Neuronal stem cell (in vitro differentiated cells): Measurements from ENCODE around the gene PDRG1. TPM values are rescaled to one million over a fixed set of nuclear protein-coding genes. Genes with fewer than 3 reads are reported as not detected.

Experiments used
- DNase-seq: peaks from one replicate; pipeline ENCODE4 v3.0.0-alpha.2; 2013; ENCODE audit warnings: low spot score
- H2AFZ ChIP-seq: one replicate; pipeline ENCODE4 v1.6.1; 2013; ENCODE audit warnings: mild to moderate bottlenecking, low read length, inconsistent platforms
- H2AK5ac ChIP-seq: 2 replicates; pipeline ENCODE4 v1.6.1; 2013; ENCODE audit warnings: low read depth, mild to moderate bottlenecking, inconsistent platforms, low read length, moderate library complexity, mixed read lengths
- H2BK120ac ChIP-seq: 2 replicates; pipeline ENCODE4 v1.6.1; 2013; ENCODE audit warnings: low read depth, mild to moderate bottlenecking, inconsistent platforms, low read length, moderate library complexity, mixed read lengths
- H2BK12ac ChIP-seq: one replicate; pipeline ENCODE4 v1.6.1; 2013; ENCODE audit warnings: low read length, inconsistent platforms
- H2BK15ac ChIP-seq: 2 replicates; pipeline ENCODE4 v1.6.1; 2013; ENCODE audit warnings: mild to moderate bottlenecking, low read length, inconsistent platforms, mixed read lengths
- H2BK5ac ChIP-seq: one replicate; pipeline ENCODE4 v1.6.1; 2013; ENCODE audit warnings: inconsistent platforms, mild to moderate bottlenecking, low read length, moderate library complexity
- H3K14ac ChIP-seq: one replicate; pipeline ENCODE4 v1.6.1; 2013; ENCODE audit warnings: low read length, inconsistent platforms
- H3K18ac ChIP-seq: 2 replicates; pipeline ENCODE4 v1.6.1; 2013; ENCODE audit warnings: low read length, inconsistent platforms
- H3K23ac ChIP-seq: 2 replicates; pipeline ENCODE4 v1.6.1; 2013; ENCODE audit warnings: low read depth, mild to moderate bottlenecking, mixed read lengths, low read length, inconsistent platforms; ENCODE audit not compliant: poor library complexity
- H3K27ac ChIP-seq: replicated peaks from 3 replicates; pipeline ENCODE4 v1.5.1; 2013; ENCODE audit warnings: low read length, inconsistent platforms
- H3K27me3 ChIP-seq, 3 experiments: 2 replicates each; pipeline ENCODE4 v1.6.1; 2013; ENCODE audit warnings: low read length in 3 of 3, mild to moderate bottlenecking in 2 of 3, inconsistent platforms in 1 of 3, low read depth in 1 of 3, mixed read lengths in 1 of 3, moderate library complexity in 1 of 3; ENCODE audit not compliant: control insufficient read depth in 3 of 3, insufficient read depth in 3 of 3
- H3K36me3 ChIP-seq, 2 donors: replicated peaks in 1 of 2; 2 replicates each; pipeline ENCODE4 v1.6.1; 2013; ENCODE audit warnings: low read length in 2 of 2; ENCODE audit not compliant: control insufficient read depth in 2 of 2, insufficient read depth in 2 of 2
- H3K4ac ChIP-seq: 2 replicates; pipeline ENCODE4 v1.6.1; 2013; ENCODE audit warnings: inconsistent platforms, mild to moderate bottlenecking, low read length, moderate library complexity
- H3K4me1 ChIP-seq, 2 donors: 1 replicate in 1 of 2; 2 replicates in 1 of 2; pipeline ENCODE4 v1.6.1; 2013; ENCODE audit warnings: low read length in 2 of 2, low read depth in 1 of 2; ENCODE audit not compliant: control insufficient read depth in 2 of 2, insufficient read depth in 1 of 2
- H3K4me2 ChIP-seq: one replicate; pipeline ENCODE4 v1.6.1; 2013; ENCODE audit warnings: mild to moderate bottlenecking, low read length, inconsistent platforms; ENCODE audit not compliant: insufficient read depth, poor library complexity, severe bottlenecking
- H3K4me3 ChIP-seq, 2 donors: 2 replicates each; pipeline ENCODE4 v1.5.1; 2013; ENCODE audit warnings: low read length in 2 of 2, mild to moderate bottlenecking in 2 of 2, inconsistent platforms in 1 of 2, moderate library complexity in 1 of 2
- H3K79me1 ChIP-seq: one replicate; pipeline ENCODE4 v1.6.1; 2013; ENCODE audit warnings: low read depth, mild to moderate bottlenecking, inconsistent platforms, low read length, moderate library complexity
- H3K9ac ChIP-seq: one replicate; pipeline ENCODE4 v1.6.1; 2013; ENCODE audit warnings: mild to moderate bottlenecking, low read depth, low read length, inconsistent platforms; ENCODE audit not compliant: poor library complexity
- H3K9me3 ChIP-seq, 2 donors: replicated peaks in 1 of 2; 2 replicates each; pipeline versions ENCODE3 to v1.6.1; 2013; ENCODE audit warnings: low read length in 2 of 2, mild to moderate bottlenecking in 2 of 2, inconsistent platforms in 1 of 2, low read depth in 1 of 2, mixed read lengths in 1 of 2, moderate library complexity in 1 of 2; ENCODE audit not compliant: control insufficient read depth in 2 of 2, insufficient read depth in 1 of 2
- H4K8ac ChIP-seq: one replicate; pipeline ENCODE4 v1.6.1; 2013; ENCODE audit warnings: low read depth, mild to moderate bottlenecking, inconsistent platforms, low read length, moderate library complexity
- H4K91ac ChIP-seq: one replicate; pipeline ENCODE4 v1.6.1; 2013; ENCODE audit warnings: low read length, low read depth, mild to moderate bottlenecking, inconsistent platforms; ENCODE audit not compliant: poor library complexity
- WGBS, 2 donors: extraction: QIAGEN DNeasy Blood & Tissue Kit; methylation state at CpG; one replicate each; pipeline ENCODE4 v1.1.7; 2013; ENCODE audit warnings: missing lambda C conversion rate in 2 of 2, mixed read lengths in 1 of 2; ENCODE audit not compliant: insufficient read length in 2 of 2, insufficient replicate concordance in 1 of 2; ENCODE audit errors: extremely low coverage in 2 of 2; 5-methylcytosine and 5-hydroxymethylcytosine counted together
- small RNA-seq: library from polyadenylated mRNA; stranded (forward); fragments of <200 nt; extraction: miRNeasy Mini kit (QIAGEN cat#:217004); gene quantifications from one replicate; pipeline ENCODE3, GENCODE V24; 2013; ENCODE audit not compliant: insufficient read depth

PDRG1 gene

DNA sequence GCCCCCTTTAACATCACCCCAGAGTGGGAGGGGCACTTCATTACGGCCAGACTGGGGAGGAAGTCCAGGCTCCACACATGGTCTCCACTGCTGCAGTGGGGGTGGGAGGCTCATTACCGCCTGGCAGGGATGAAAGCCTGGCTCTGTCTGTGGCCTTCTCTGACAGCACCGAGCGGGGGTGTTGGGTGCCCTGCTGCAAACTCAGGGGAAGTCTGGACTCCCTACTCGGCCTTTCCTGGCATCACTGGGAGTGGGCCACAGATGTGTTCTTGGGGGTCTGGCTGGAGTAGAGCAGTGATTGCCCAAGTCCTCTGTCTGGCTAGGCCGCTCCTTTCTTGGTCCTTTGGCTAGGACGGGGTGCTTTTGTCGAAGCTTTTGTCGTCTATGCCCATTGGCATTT lies 54.3 kb downstream of the PDRG1 start:
- no peaks in the 10 kb centered on the region for H3K36me3 ChIP-seq
- WGBS, 2 donors: no CpG with 5 or more reads among the region's 9 CpGs
- no peak overlapping the region for H3K27ac ChIP-seq
- no peak overlapping the region for H3K23ac ChIP-seq
- no peaks in the 10 kb centered on the region for H3K9me3 ChIP-seq
- no peak overlapping the region for H4K91ac ChIP-seq
- H2BK120ac ChIP-seq: no peak overlapping the region
- H2BK5ac ChIP-seq: no peak overlapping the region
- peaks cover 0 to 2% (median 0%) of the 10 kb centered on the region in 3 experiments for H3K27me3 ChIP-seq
- H3K14ac ChIP-seq: no peak overlapping the region
- no peak overlapping the region for H3K4me2 ChIP-seq
- no peak overlapping the region for H3K9ac ChIP-seq
- no peak for DNase-seq
- no peak overlapping the region for H3K4me3 ChIP-seq
- no peak overlapping the region for H2AK5ac ChIP-seq
- no peaks in the 10 kb centered on the region for H3K4me1 ChIP-seq
- no peak overlapping the region for H2BK12ac ChIP-seq
- no peaks in the 10 kb centered on the region for H3K79me1 ChIP-seq
- no peak overlapping the region for H2AFZ ChIP-seq
- no peak overlapping the region for H3K4ac ChIP-seq
- H3K18ac ChIP-seq: peak overlapping the region; percentile 40
- no peak overlapping the region for H2BK15ac ChIP-seq
- H4K8ac ChIP-seq: no peak overlapping the region

DNA sequence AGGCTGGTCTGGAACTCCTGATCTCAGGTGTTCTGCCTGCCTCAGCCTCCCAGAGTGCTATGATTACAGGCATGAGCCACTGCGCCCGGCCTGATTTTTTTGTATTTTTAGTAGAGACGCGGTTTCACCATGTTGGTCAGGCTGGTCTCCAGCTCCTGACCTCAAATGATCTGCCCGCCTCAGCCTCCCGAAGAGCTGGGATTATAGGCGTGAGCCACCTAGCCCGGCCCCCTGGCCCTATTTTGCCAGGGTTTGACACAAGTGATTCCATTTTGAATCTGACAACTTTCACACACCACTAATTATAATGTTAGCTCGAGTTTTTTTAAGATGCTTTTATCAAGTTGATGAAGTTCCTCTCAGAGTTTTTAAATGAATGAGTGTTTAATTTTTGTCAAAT lies 55.8 kb downstream of the PDRG1 start:
- no peak for DNase-seq
- WGBS, 2 donors: no CpG with 5 or more reads among the region's 9 CpGs
- H3K14ac ChIP-seq: no peak overlapping the region
- H2BK120ac ChIP-seq: no peak overlapping the region
- no peaks in the 10 kb centered on the region for H3K79me1 ChIP-seq
- H3K27me3 ChIP-seq: peaks cover 0 to 3% (median 0%) of the 10 kb centered on the region in 3 experiments
- no peaks in the 10 kb centered on the region for H3K4me1 ChIP-seq
- no peak overlapping the region for H4K8ac ChIP-seq
- no peak overlapping the region for H4K91ac ChIP-seq
- H3K27ac ChIP-seq: no peak overlapping the region
- H2AK5ac ChIP-seq: no peak overlapping the region
- H3K9ac ChIP-seq: no peak overlapping the region
- H3K23ac ChIP-seq: no peak overlapping the region
- H3K9me3 ChIP-seq: no peaks in the 10 kb centered on the region
- H3K4ac ChIP-seq: no peak overlapping the region
- no peaks in the 10 kb centered on the region for H3K36me3 ChIP-seq
- H2BK15ac ChIP-seq: no peak overlapping the region
- no peak overlapping the region for H2BK12ac ChIP-seq
- no peak overlapping the region for H3K4me2 ChIP-seq
- H3K4me3 ChIP-seq: no peak overlapping the region
- H2BK5ac ChIP-seq: no peak overlapping the region
- H2AFZ ChIP-seq: no peak overlapping the region
- no peak overlapping the region for H3K18ac ChIP-seq

DNA sequence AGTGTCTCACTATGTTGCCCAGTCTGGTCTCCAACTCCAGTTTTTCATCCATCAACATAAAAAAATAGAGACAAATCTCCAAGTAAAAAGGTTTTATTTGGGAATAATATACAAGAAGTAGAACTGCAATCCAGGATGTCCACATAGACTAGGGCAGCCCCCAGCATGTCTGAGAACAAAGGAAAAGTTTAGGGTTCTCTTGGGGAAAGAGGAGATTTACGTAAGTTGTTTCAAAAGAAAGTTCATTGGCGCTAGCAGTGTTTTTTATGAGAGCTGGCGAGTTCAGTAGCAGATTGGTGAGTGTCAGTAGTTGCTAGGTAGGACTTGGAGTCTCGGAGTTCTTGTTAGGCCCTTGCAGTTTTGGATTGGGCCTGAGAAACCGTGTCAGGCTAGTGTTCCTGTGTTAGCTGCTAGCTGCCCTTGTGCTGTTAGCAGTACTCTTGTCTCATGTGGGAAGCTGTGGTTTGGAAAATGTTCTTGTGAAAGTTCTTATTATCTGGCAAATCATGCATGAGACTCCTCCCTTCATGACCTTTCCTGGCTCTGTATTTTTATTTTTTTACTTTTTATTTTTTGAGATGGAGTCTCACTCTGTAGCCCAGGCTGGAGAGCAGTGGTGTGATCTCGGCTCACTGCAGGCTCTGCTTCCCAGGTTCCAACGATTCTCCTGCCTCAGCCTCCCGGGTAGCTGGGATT lies 56.7 kb downstream of the PDRG1 start:
- Histone ChIP-seq H2AK5ac (no peak overlapping the region), H3K9me3 (no peaks in the 10 kb centered on the region), H3K9ac (no peak overlapping the region), H2BK12ac (no peak overlapping the region), H2BK5ac (no peak overlapping the region), H3K4me3 (no peak overlapping the region), H4K8ac (no peak overlapping the region), H3K4me2 (no peak overlapping the region), H3K36me3 (no peaks in the 10 kb centered on the region), H3K23ac (no peak overlapping the region), H2BK120ac (no peak overlapping the region), H2BK15ac (no peak overlapping the region), H3K18ac (no peak overlapping the region), H4K91ac (no peak overlapping the region), H3K4me1 (no peaks in the 10 kb centered on the region), H2AFZ (no peak overlapping the region), H3K14ac (no peak overlapping the region), H3K79me1 (no peaks in the 10 kb centered on the region), H3K27me3 (peaks cover 0 to 3% (median 0%) of the 10 kb centered on the region in 3 experiments), H3K4ac (no peak overlapping the region), H3K27ac (no peak overlapping the region)
- no CpG with 5 or more reads among the region's 8 CpGs for WGBS, 2 donors
- no peak for DNase-seq

Small RNAs within 50 kb of the gene (small RNA-seq; reads per million reads assigned to genes)
- not detected for gene RNU1-94P
